NK-92 treated with Interleukin-12 subunit alpha and Interleukin-12 subunit beta, amount 100 ng/mL, for 24 hours (cell line): ENCODE measurements around the gene COMT.

Experiments
- DNase-seq: peaks from one replicate; lab custom pipeline; 2025; lab: John Stamatoyannopoulos, UW

The COMT gene

GRCh38 chr22:19958083-19959042, 16.8 kb downstream of the COMT start:
- no peak for DNase-seq

- DNase-seq: no peak
Measured at GRCh38 chr22:19959043-19959586, 17.5 kb downstream of the COMT start.

- DNase-seq: no peak
Measured at GRCh38 chr22:19959587-19960490, 18.3 kb downstream of the COMT start.

GRCh38 chr22:19960491-19961200, 19.1 kb downstream of the COMT start:
- DNase-seq: no peak

- no peak for DNase-seq
Measured at GRCh38 chr22:19961201-19961580, 19.6 kb downstream of the COMT start.

- DNase-seq: no peak
Measured at GRCh38 chr22:19961868-19962245, 20.3 kb downstream of the COMT start.

GRCh38 chr22:19962246-19962908, 20.8 kb downstream of the COMT start:
- DNase-seq: no peak

- no peak for DNase-seq
Measured at GRCh38 chr22:19962909-19963806, 21.6 kb downstream of the COMT start.

- no peak for DNase-seq
Measured at GRCh38 chr22:19963863-19964642, 22.5 kb downstream of the COMT start.

- no peak for DNase-seq
Measured at GRCh38 chr22:19964701-19965386, 23.3 kb downstream of the COMT start.

GRCh38 chr22:19965771-19966709, 24.5 kb downstream of the COMT start:
- DNase-seq: no peak

- DNase-seq: no peak
Measured at GRCh38 chr22:19966908-19967750, 25.6 kb downstream of the COMT start.

- no peak for DNase-seq
Measured at GRCh38 chr22:19967850-19968449, 26.4 kb downstream of the COMT start.

GRCh38 chr22:19968450-19968891, 26.9 kb downstream of the COMT start:
- DNase-seq: no peak

GRCh38 chr22:19969141-19969928, 27.8 kb downstream of the COMT start:
- no peak for DNase-seq
